Loucy (cell line): ENCODE data around the gene CACNA2D3.

ENCODE experiments used
- H2AFZ ChIP-seq: fragments of 200-600 bp; sonication (generic); 2 replicates; pipeline ENCODE4 v1.6.0; 2016; ENCODE audit warnings: antibody characterized with exemption, mild to moderate bottlenecking, low read length, moderate library complexity
- H3F3A ChIP-seq: fragments of 200-600 bp; 2 replicates; pipeline ENCODE4 v1.6.0; 2016; ENCODE audit warnings: antibody characterized with exemption, low read depth, mild to moderate bottlenecking
- H3K27me3 ChIP-seq: fragments of 200-600 bp; sonication (generic); 2 replicates; pipeline ENCODE4 v1.6.1; 2014; ENCODE audit warnings: low read length, mild to moderate bottlenecking; ENCODE audit not compliant: insufficient read depth, poor library complexity, severe bottlenecking
- H3K36me3 ChIP-seq: fragments of 200-600 bp; sonication (generic); 2 replicates; pipeline ENCODE4 v1.6.1; 2016; ENCODE audit warnings: low read length; ENCODE audit not compliant: insufficient read depth
- H3K4me1 ChIP-seq: fragments of 200-600 bp; sonication (generic); 2 replicates; pipeline ENCODE4 v1.5.1; 2014; ENCODE audit warnings: low read length, mild to moderate bottlenecking; ENCODE audit not compliant: insufficient read depth, poor library complexity, severe bottlenecking
- H3K4me2 ChIP-seq: fragments of 200-600 bp; sonication (generic); 2 replicates; pipeline ENCODE4 v1.6.0; 2014; ENCODE audit warnings: antibody characterized with exemption, low read length, low read depth, mild to moderate bottlenecking; ENCODE audit not compliant: poor library complexity, severe bottlenecking
- H3K4me3 ChIP-seq: fragments of 200-600 bp; sonication (generic); 2 replicates; pipeline ENCODE4 v1.5.1; 2014; ENCODE audit warnings: low read length, mild to moderate bottlenecking, mixed read lengths; ENCODE audit not compliant: poor library complexity, severe bottlenecking
- H3K79me2 ChIP-seq: fragments of 200-600 bp; sonication (generic); 2 replicates; pipeline ENCODE4 v1.6.1; 2014; ENCODE audit warnings: low read length; ENCODE audit not compliant: insufficient read depth
- H3K9ac ChIP-seq: fragments of 200-600 bp; sonication (generic); 2 replicates; pipeline ENCODE4 v1.6.0; 2014; ENCODE audit warnings: mild to moderate bottlenecking, low read depth, low read length, moderate library complexity; ENCODE audit not compliant: poor library complexity, severe bottlenecking
- H3K9me2 ChIP-seq: fragments of 200-600 bp; sonication (generic); replicated peaks from 2 replicates; pipeline ENCODE4 v1.6.1; 2016; ENCODE audit warnings: low read depth, low read length, mixed read lengths
- H3K9me3 ChIP-seq: fragments of 200-600 bp; sonication (generic); 2 replicates; pipeline ENCODE4 v1.6.1; 2014; ENCODE audit warnings: mild to moderate bottlenecking, antibody characterized with exemption, low read length, low read depth; ENCODE audit not compliant: insufficient read depth
- H4K20me1 ChIP-seq: fragments of 200-600 bp; sonication (generic); 2 replicates; pipeline ENCODE4 v1.6.0; 2014; ENCODE audit warnings: antibody characterized with exemption, low read length, mild to moderate bottlenecking; ENCODE audit not compliant: insufficient read depth, poor library complexity, severe bottlenecking
- EZH2phosphoT487 ChIP-seq: fragments of 200-600 bp; IDR thresholded peaks from 2 replicates; pipeline ENCODE4 v1.6.1; 2018; ENCODE audit warnings: antibody characterized with exemption, mild to moderate bottlenecking, moderate library complexity, borderline replicate concordance
- TF ChIP-seq, protein P1 (sequence below): fragments of 200-600 bp; sonication (generic); conservative IDR thresholded peaks from 2 replicates; pipeline ENCODE4 v1.5.1; 2014; ENCODE audit warnings: mild to moderate bottlenecking, antibody characterized with exemption, low read length

CACNA2D3 gene

DNA sequence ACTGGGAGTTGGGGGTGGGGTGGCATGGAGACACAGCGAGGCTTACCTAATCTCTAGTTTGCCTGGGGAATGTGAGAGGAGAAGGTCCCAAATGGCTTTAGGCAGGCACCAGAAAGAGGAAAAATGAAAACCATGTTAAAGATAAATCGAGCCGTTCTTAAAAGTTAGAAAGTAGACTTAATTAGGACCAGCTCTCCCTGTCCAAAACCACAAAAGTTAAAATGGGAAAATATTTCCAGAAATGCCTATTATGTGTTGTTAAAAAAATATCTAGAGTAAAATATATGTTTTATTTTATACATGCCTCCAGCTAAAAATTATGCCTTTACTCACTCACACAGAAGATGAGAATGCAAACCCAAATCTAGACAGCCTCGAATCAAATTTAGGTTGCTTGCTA is 755.4 kb downstream of the CACNA2D3 start:
- TF ChIP-seq, protein P1, sequence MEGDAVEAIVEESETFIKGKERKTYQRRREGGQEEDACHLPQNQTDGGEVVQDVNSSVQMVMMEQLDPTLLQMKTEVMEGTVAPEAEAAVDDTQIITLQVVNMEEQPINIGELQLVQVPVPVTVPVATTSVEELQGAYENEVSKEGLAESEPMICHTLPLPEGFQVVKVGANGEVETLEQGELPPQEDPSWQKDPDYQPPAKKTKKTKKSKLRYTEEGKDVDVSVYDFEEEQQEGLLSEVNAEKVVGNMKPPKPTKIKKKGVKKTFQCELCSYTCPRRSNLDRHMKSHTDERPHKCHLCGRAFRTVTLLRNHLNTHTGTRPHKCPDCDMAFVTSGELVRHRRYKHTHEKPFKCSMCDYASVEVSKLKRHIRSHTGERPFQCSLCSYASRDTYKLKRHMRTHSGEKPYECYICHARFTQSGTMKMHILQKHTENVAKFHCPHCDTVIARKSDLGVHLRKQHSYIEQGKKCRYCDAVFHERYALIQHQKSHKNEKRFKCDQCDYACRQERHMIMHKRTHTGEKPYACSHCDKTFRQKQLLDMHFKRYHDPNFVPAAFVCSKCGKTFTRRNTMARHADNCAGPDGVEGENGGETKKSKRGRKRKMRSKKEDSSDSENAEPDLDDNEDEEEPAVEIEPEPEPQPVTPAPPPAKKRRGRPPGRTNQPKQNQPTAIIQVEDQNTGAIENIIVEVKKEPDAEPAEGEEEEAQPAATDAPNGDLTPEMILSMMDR = no peak
- TF ChIP-seq EZH2phosphoT487 = no peak
- H3K27me3 ChIP-seq = no peaks in the 10 kb centered on the region
- H2AFZ ChIP-seq = no peak overlapping the region
- no peaks in the 10 kb centered on the region for H3K79me2 ChIP-seq
- H3F3A ChIP-seq = no peaks in the 10 kb centered on the region
- H3K9me3 ChIP-seq = no peaks in the 10 kb centered on the region
- no peaks in the 10 kb centered on the region for H4K20me1 ChIP-seq
- H3K4me2 ChIP-seq = no peak overlapping the region
- no peak overlapping the region for H3K4me3 ChIP-seq
- H3K9ac ChIP-seq = no peak overlapping the region
- peaks cover 10% of the 10 kb centered on the region for H3K4me1 ChIP-seq
- no peaks in the 10 kb centered on the region for H3K36me3 ChIP-seq
- no peaks in the 10 kb centered on the region for H3K9me2 ChIP-seq

DNA sequence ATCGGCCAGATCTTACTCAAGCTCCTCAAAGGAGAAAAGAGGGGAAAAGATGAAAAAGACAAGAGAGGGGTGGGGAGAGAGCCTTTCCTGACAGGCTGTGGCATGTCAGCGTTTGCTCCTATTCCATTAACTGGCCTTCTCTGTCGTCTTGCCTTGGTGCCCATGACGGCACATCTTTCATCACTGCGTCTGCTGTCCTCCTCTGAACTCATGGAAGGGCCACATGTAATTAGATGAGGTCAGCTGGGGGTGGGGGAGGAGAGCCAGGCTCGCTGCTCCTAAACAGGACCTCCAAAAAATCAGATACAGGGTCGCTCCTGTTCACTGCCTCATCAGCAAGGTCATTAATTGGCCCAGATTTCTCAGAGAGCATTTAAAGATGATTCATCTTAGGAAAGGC is 755.8 kb downstream of the CACNA2D3 start:
- no peak overlapping the region for H3K9ac ChIP-seq
- peaks cover 10% of the 10 kb centered on the region for H3K4me1 ChIP-seq
- H3K4me3 ChIP-seq = no peak overlapping the region
- TF ChIP-seq, protein P1 = no peak
- no peak for TF ChIP-seq EZH2phosphoT487
- no peaks in the 10 kb centered on the region for H3F3A ChIP-seq
- no peaks in the 10 kb centered on the region for H3K9me2 ChIP-seq
- no peak overlapping the region for H2AFZ ChIP-seq
- no peaks in the 10 kb centered on the region for H4K20me1 ChIP-seq
- H3K4me2 ChIP-seq = no peak overlapping the region
- no peaks in the 10 kb centered on the region for H3K27me3 ChIP-seq
- no peaks in the 10 kb centered on the region for H3K36me3 ChIP-seq
- H3K9me3 ChIP-seq = no peaks in the 10 kb centered on the region
- no peaks in the 10 kb centered on the region for H3K79me2 ChIP-seq

GRCh38 chr3:54882129-54882833 is 759.9 kb downstream of the CACNA2D3 start:
- H3K4me3 ChIP-seq = no peak overlapping the region
- no peak overlapping the region for H3K9ac ChIP-seq
- H3K4me2 ChIP-seq = no peak overlapping the region
- H3K27me3 ChIP-seq = no peaks in the 10 kb centered on the region
- H2AFZ ChIP-seq = no peak overlapping the region
- no peaks in the 10 kb centered on the region for H3K4me1 ChIP-seq
- H3K9me3 ChIP-seq = no peaks in the 10 kb centered on the region
- H3K79me2 ChIP-seq = no peaks in the 10 kb centered on the region
- H4K20me1 ChIP-seq = no peaks in the 10 kb centered on the region
- TF ChIP-seq EZH2phosphoT487 = no peak
- TF ChIP-seq, protein P1 = no peak
- no peaks in the 10 kb centered on the region for H3F3A ChIP-seq
- no peaks in the 10 kb centered on the region for H3K36me3 ChIP-seq
- H3K9me2 ChIP-seq = no peaks in the 10 kb centered on the region
